Muscle of leg (tissue), 11 donors: ENCODE measurements around the gene MRPL2. TPM values are rescaled to one million over a fixed set of nuclear protein-coding genes. Genes with fewer than 3 reads are reported as not detected.

Experiments used
- DNase-seq: peaks from one replicate; pipeline ENCODE4 v3.0.0; 2013
- H3K27ac ChIP-seq: one replicate; pipeline ENCODE4 v1.5.1; 2013; ENCODE audit warnings: mild to moderate bottlenecking, low read length, control low read depth
- H3K27me3 ChIP-seq: one replicate; pipeline ENCODE4 v1.6.1; 2013; ENCODE audit warnings: low read length; ENCODE audit not compliant: control insufficient read depth, insufficient read depth
- H3K36me3 ChIP-seq: one replicate; pipeline ENCODE4 v1.6.1; 2013; ENCODE audit warnings: low read length; ENCODE audit not compliant: control insufficient read depth, insufficient read depth
- H3K4me1 ChIP-seq: one replicate; pipeline ENCODE4 v1.6.1; 2013; ENCODE audit warnings: low read length; ENCODE audit not compliant: control insufficient read depth, insufficient read depth
- H3K4me3 ChIP-seq: one replicate; pipeline ENCODE4 v1.5.1; 2013; ENCODE audit warnings: low read length, control low read depth
- H3K9me3 ChIP-seq: replicated peaks from 2 replicates; pipeline ENCODE4 v1.6.1; 2013; ENCODE audit warnings: low read depth, low read length; ENCODE audit not compliant: control insufficient read depth
- whole genome bisulfite sequencing: methylation state at CpG from one replicate; pipeline ENCODE4 v1.1.5; 2013; ENCODE audit warnings: missing lambda C conversion rate; ENCODE audit not compliant: insufficient coverage; 5-methylcytosine and 5-hydroxymethylcytosine counted together
- polyA plus RNA-seq, 8 donors: library from polyadenylated mRNA; unstranded; fragments of 120-200 nt; gene quantifications; one replicate each; pipeline versions ENCODE4 v1.2.1 to v1.2.3, GENCODE V29; 2013; ENCODE audit warnings: inconsistent platforms in 1 of 8, low replicate concordance in 1 of 8; ENCODE audit not compliant: insufficient read length in 8 of 8, insufficient read depth in 1 of 8
- total RNA-seq: library from RNA; stranded (reverse); fragments of 120-200 nt; gene quantifications from one replicate; pipeline ENCODE4 v1.2.4, GENCODE V29; 2013

MRPL2 gene
- total and polyA plus RNA-seq, 9 donors: 27.6 to 55.1 (median 47.5) TPM

DNA sequence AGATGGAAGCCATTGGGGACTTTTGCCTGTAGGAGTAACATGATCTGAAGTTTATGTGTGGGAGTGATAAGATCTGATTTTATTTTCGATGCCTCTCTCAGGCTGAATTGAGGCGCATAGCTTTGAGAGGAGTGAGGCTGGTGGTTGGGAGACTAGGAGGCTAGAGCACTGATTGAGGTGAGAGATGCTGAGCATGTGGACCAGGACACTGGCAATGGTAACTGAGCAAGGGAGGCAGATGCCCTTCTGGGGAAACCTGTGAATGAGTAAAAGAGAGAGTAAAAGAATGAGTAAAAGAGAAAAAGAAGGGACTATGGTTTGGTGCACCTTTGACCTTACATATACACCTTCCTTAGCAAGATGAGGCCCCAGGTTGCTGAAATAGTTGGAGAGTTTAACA lies 34.8 kb downstream of the MRPL2 start:
- WGBS: 84% methylated on average over 2 of the region's 2 CpGs
- H3K4me3 ChIP-seq: no peak overlapping the region
- no peaks in the 10 kb centered on the region for H3K9me3 ChIP-seq
- no peak for DNase-seq
- H3K27me3 ChIP-seq: no peaks in the 10 kb centered on the region
- H3K4me1 ChIP-seq: peaks cover 20% of the 10 kb centered on the region
- H3K27ac ChIP-seq: no peak overlapping the region
- peaks cover 70% of the 10 kb centered on the region for H3K36me3 ChIP-seq

GRCh38 chr6:43021270-43022047 lies 37.8 kb downstream of the MRPL2 start, which contains the start of gene RRP36:
TSS of gene RRP36 (plus strand) at chr6:43021623. CDS start at chr6:43021655, 32 bp downstream.
- H3K4me1 ChIP-seq: peaks cover 44% of the 10 kb centered on the region
- no peaks in the 10 kb centered on the region for H3K27me3 ChIP-seq
- WGBS: under 1% methylated on average over 52 of the region's 56 CpGs

DNA sequence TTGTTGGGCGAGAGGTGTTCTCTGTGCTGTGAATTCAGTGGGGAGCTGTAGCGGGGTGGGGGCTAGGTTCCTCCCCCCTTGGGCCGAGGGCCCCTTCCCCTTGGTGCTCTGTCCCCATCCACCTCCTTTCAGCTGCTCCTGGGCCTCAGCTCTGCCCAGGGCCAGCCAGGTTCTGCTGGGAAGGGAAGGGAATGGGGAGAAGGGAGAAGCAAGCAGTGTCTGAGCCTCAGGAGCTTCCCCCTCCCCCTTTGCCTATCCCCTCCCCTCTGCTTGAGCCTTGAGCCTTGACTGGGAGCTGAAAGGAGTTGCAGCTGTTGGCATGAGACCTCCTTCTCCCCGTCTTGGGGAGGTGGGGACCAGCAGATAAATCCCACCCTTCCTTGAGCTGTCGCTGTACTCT lies 38.4 kb downstream of the MRPL2 start:
- Histone ChIP-seq H3K9me3 (no peaks in the 10 kb centered on the region), H3K27ac (peak overlapping the region; percentile 97), H3K4me3 (peak overlapping the region; percentile 99), H3K36me3 (peaks cover 62% of the 10 kb centered on the region), H3K4me1 (peaks cover 50% of the 10 kb centered on the region), H3K27me3 (no peaks in the 10 kb centered on the region)
- no CpG with 5 or more reads among the region's 5 CpGs for WGBS
- peak; percentile 44 for DNase-seq

More at GRCh38 chr6:43021270-43022047, 37.8 kb downstream of the MRPL2 start, which contains the start of gene RRP36:
- H3K36me3 ChIP-seq: peaks cover 68% of the 10 kb centered on the region
- H3K27ac ChIP-seq: peak within 1 kb of the TSS; percentile 97
- DNase-seq: peak; percentile 88
- H3K4me3 ChIP-seq: peak within 1 kb of the TSS; percentile 99
- no peaks in the 10 kb centered on the region for H3K9me3 ChIP-seq

DNA sequence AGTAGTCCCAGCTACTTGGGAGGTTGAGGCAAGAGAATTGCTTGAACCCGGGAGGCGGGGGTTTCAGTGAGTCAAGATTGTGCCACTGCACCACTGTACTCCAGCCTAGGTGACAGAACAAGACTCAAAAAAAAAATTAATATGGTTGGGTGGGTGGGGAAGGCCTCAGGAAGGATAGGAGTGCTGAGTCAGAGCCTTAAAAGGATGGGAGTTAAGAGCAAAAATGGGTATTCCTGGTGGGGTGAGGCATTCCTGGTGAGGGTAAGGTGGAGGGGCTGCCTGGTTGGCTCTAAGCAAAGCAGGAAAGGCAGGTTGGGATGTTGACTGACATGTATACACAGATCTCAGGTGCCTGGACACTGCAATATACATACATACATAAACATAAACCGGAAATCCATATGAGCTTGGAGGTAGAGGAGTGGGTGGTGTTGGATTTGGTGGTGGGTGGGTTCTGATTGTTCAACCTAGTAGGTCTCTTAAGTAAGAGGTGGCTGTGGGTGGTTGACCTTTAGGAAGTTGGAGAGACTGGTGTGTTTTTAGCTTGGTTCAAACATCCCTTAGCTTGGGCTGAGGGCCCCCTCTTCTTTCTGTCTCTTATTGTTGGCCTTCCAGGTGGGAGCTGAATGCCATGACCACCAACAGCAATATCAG lies 39.1 kb downstream of the MRPL2 start:
- Histone ChIP-seq H3K27ac (peak overlapping the region; percentile 97), H3K9me3 (no peaks in the 10 kb centered on the region), H3K36me3 (peaks cover 57% of the 10 kb centered on the region), H3K4me3 (no peak overlapping the region), H3K4me1 (peaks cover 56% of the 10 kb centered on the region), H3K27me3 (no peaks in the 10 kb centered on the region)
- DNase-seq: no peak
- WGBS: 100% methylated on average over 2 of the region's 3 CpGs

- Histone ChIP-seq H3K27ac (no peak overlapping the region), H3K27me3 (no peaks in the 10 kb centered on the region), H3K4me1 (peaks cover 61% of the 10 kb centered on the region), H3K4me3 (no peak overlapping the region), H3K9me3 (no peaks in the 10 kb centered on the region), H3K36me3 (peaks cover 47% of the 10 kb centered on the region)
- DNase-seq: no peak
- WGBS: 75% methylated on average over 1 of the region's 2 CpGs
Observed at GRCh38 chr6:43019152-43019551, 40.1 kb downstream of the MRPL2 start.

DNA sequence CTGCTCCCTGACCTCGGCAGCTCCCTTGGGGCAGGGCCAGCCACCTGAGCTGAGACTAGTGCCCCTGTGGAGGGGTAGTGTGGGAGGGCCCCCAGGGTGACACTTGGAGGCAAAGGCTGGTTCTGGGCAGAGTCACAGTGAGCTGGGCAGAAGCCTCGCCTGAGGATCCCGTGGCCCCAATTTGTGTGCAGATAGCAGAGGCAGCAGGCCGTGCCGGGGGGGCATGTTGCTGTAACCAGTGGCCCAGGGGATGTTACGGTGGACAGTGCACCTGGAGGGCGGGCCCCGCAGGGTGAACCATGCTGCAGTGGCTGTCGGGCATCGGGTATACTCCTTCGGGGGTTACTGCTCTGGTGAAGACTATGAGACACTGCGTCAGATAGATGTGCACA lies 42.3 kb downstream of the MRPL2 start:
- H3K27me3 ChIP-seq: no peaks in the 10 kb centered on the region
- peak overlapping the region; percentile 88 for H3K27ac ChIP-seq
- WGBS: 85% methylated on average over 12 of the region's 12 CpGs
- peak overlapping the region; percentile 24 for H3K4me3 ChIP-seq
- no peaks in the 10 kb centered on the region for H3K9me3 ChIP-seq
- peaks cover 52% of the 10 kb centered on the region for H3K36me3 ChIP-seq
- H3K4me1 ChIP-seq: peaks cover 66% of the 10 kb centered on the region
- no peak for DNase-seq

DNA sequence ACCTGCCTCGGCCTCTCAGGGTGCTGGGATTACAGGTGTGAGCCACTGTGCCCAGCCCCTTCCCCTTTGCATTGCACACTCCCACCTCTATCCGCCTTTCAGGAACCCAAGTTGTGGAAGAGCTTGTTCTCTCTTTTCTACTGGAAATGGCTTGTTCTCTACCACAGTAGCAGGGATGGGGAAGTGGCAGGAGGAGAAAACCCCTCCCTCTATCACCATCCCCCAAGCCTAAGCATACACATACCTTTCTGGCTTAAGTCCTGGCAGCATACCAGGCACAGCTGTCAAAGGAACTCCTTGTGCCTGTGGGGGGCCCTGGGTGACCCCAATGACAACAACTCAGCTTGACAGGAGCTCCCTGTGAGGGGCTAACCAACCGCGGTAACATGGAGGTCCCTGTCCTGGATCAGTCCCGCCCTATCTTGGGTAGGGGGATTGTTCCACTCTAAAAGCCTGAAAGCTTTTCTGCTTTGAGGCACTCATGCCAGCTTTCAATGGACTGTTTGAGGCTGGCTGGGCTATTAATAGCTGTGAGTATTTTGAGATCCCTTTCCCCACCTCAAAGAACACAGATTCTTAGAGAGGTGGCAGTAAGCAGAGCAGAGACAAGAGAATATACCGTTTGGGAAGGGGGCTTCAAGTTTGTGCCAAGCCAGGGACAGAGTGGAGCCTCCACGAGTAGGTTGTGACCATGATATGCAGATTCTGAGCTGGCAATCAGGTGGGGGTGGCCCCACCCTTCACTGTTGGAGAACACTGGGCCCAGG lies 42.9 kb downstream of the MRPL2 start:
- H3K4me3 ChIP-seq: peak overlapping the region; percentile 24
- DNase-seq: peak; percentile 69
- H3K4me1 ChIP-seq: peaks cover 66% of the 10 kb centered on the region
- peaks cover 58% of the 10 kb centered on the region for H3K36me3 ChIP-seq
- H3K27me3 ChIP-seq: no peaks in the 10 kb centered on the region
- WGBS: 53% methylated on average over 2 of the region's 7 CpGs
- H3K27ac ChIP-seq: peak overlapping the region; percentile 88
- H3K9me3 ChIP-seq: no peaks in the 10 kb centered on the region

DNA sequence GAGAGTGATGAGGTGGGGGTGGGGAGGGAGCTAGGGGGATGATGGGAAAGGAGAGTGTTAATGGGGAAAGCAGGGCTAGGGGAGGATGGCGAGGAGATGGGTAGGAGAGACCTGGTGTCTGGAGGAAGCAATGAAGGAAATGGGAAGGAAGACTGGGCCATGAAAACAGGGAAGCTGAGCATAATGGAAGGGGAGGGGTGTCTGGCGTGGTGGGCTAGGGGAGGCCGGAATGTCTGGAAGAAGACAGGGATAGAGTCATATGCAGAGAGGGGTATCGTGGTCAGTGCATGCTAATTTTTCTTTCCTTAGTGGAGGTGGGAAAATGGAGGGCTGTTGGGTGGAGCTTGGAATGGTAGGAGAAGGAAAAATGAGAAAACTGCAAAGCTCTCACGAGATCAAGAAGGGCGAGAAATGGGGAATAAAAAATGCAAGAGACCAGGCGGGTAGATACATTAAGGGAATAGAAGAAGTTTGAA lies 44.8 kb downstream of the MRPL2 start:
- Histone ChIP-seq H3K36me3 (peaks cover 61% of the 10 kb centered on the region), H3K27me3 (no peaks in the 10 kb centered on the region), H3K4me3 (peak overlapping the region; percentile 77), H3K4me1 (peaks cover 53% of the 10 kb centered on the region), H3K27ac (peak overlapping the region; percentile 88), H3K9me3 (no peaks in the 10 kb centered on the region)
- DNase-seq: peak; percentile 70
- WGBS: under 1% methylated on average over 7 of the region's 7 CpGs

- Histone ChIP-seq H3K27ac (peak within 1 kb of the TSS; percentile 88), H3K4me3 (peak within 1 kb of the TSS; percentile 86), H3K27me3 (no peaks in the 10 kb centered on the region), H3K9me3 (no peaks in the 10 kb centered on the region), H3K36me3 (peaks cover 61% of the 10 kb centered on the region), H3K4me1 (peaks cover 53% of the 10 kb centered on the region)
- peak; percentile 100 for DNase-seq
- WGBS: under 1% methylated on average over 51 of the region's 51 CpGs
Observed at GRCh38 chr6:43013843-43014433, 45.3 kb downstream of the MRPL2 start, which contains the start of the genes KLHDC3 and MEA1. TSS of gene KLHDC3 (plus strand) at chr6:43014249. CDS start at chr6:43017193, 2,944 bp downstream. TSS of gene MEA1 (minus strand) at chr6:43013946. CDS start at chr6:43013813, 133 bp downstream.
